NCI-H446 treated with DMSO at 0.1 percent for 48 hours (cell line): ENCODE results near the gene NDOR1.
A peak's percentile ranks its signal among the peaks of the same experiment; 100 is the strongest.

Experiments used
- DNase-seq: peaks from one replicate; lab custom pipeline; 2025; lab: John Stamatoyannopoulos, UW

NDOR1 gene

GRCh38 chr9:137182836-137183235, 22.7 kb upstream of the NDOR1 start:
- no peak for DNase-seq

GRCh38 chr9:137183980-137184595, 21.4 kb upstream of the NDOR1 start:
- DNase-seq = no peak

- DNase-seq = no peak
Measured at GRCh38 chr9:137184881-137185660, 20.4 kb upstream of the NDOR1 start.

- no peak for DNase-seq
Measured at GRCh38 chr9:137185921-137186320, 19.6 kb upstream of the NDOR1 start.

GRCh38 chr9:137186385-137186784, 19.1 kb upstream of the NDOR1 start:
- no peak for DNase-seq

- no peak for DNase-seq
Measured at GRCh38 chr9:137187386-137187785, 18.1 kb upstream of the NDOR1 start.

GRCh38 chr9:137188086-137188489, 17.4 kb upstream of the NDOR1 start:
- DNase-seq = no peak

- peak; percentile 36 for DNase-seq
Measured at GRCh38 chr9:137188490-137189296, 16.8 kb upstream of the NDOR1 start, which contains the start of the genes ANAPC2 and SSNA1. ANAPC2 (minus strand) TSS chr9:137188560; CDS start chr9:137188532, 28 bp downstream. SSNA1 (plus strand) TSS chr9:137188676; CDS start chr9:137188727, 51 bp downstream.

GRCh38 chr9:137189297-137190295, 15.9 kb upstream of the NDOR1 start:
- no peak for DNase-seq

- no peak for DNase-seq
Measured at GRCh38 chr9:137190315-137190856, 15.1 kb upstream of the NDOR1 start.

- no peak for DNase-seq
Measured at GRCh38 chr9:137191245-137191644, 14.3 kb upstream of the NDOR1 start.

GRCh38 chr9:137191691-137192447, 13.6 kb upstream of the NDOR1 start:
- DNase-seq = no peak

- DNase-seq = no peak
Measured at GRCh38 chr9:137192448-137192780, 13.1 kb upstream of the NDOR1 start.

- DNase-seq = no peak
Measured at GRCh38 chr9:137192859-137193258, 12.6 kb upstream of the NDOR1 start.

- DNase-seq = no peak
Measured at GRCh38 chr9:137193771-137194170, 11.7 kb upstream of the NDOR1 start.

- no peak for DNase-seq
Measured at GRCh38 chr9:137194388-137194787, 11.1 kb upstream of the NDOR1 start.

- DNase-seq = no peak
Measured at GRCh38 chr9:137194909-137195308, 10.6 kb upstream of the NDOR1 start.

- DNase-seq = no peak
Measured at GRCh38 chr9:137195525-137196220, 9.8 kb upstream of the NDOR1 start.

- DNase-seq = no peak
Measured at GRCh38 chr9:137198051-137198901, 7.2 kb upstream of the NDOR1 start.
